Inflammatory macrophage treated with lipopolysaccharide for 4 hours (primary cell): ENCODE results near the gene KLK13.

ENCODE experiments used
- DNase-seq: peaks from one replicate; pipeline ENCODE4 v3.0.0-alpha.2; 2020

The KLK13 gene

GRCh38 chr19:51064534-51065220 is at the start of gene KLK13:
Gene KLK13 (minus strand): TSS chr19:51065092. CDS start chr19:51065067, 25 bp downstream.
- no peak for DNase-seq

- DNase-seq = peak; percentile 82
These were observed 49.3 kb upstream of the KLK13 start for GRCh38 chr19:51114087-51114729.

- DNase-seq = no peak
These were observed 46.7 kb upstream of the KLK13 start for GRCh38 chr19:51111606-51112005.

GRCh38 chr19:51110666-51110971 is 45.7 kb upstream of the KLK13 start:
- DNase-seq = no peak

GRCh38 chr19:51108805-51109146 is 43.9 kb upstream of the KLK13 start:
- no peak for DNase-seq

- peak; percentile 100 for DNase-seq
These were observed 43.3 kb upstream of the KLK13 start, which contains the start of gene CTU1 for GRCh38 chr19:51108066-51108804. Gene CTU1 (minus strand): TSS chr19:51108409. CDS start chr19:51104569, 3,840 bp downstream.

GRCh38 chr19:51107406-51108065 is 42.6 kb upstream of the KLK13 start:
- DNase-seq = no peak

GRCh38 chr19:51103926-51104341 is 39.0 kb upstream of the KLK13 start:
- DNase-seq = no peak

GRCh38 chr19:51102991-51103390 is 38.1 kb upstream of the KLK13 start:
- DNase-seq = no peak

- DNase-seq = no peak
These were observed 36.4 kb upstream of the KLK13 start for GRCh38 chr19:51101171-51101865.

- DNase-seq = no peak
These were observed 35.7 kb upstream of the KLK13 start for GRCh38 chr19:51100601-51101000.

- no peak for DNase-seq
These were observed 34.1 kb upstream of the KLK13 start for GRCh38 chr19:51099047-51099382.

- peak; percentile 60 for DNase-seq
These were observed 33.6 kb upstream of the KLK13 start for GRCh38 chr19:51098365-51099046.

GRCh38 chr19:51097796-51098195 is 32.9 kb upstream of the KLK13 start:
- no peak for DNase-seq

GRCh38 chr19:51097166-51097738 is 32.4 kb upstream of the KLK13 start:
- DNase-seq = peak; percentile 40

GRCh38 chr19:51096473-51097165 is 31.7 kb upstream of the KLK13 start:
- DNase-seq = peak; percentile 10

GRCh38 chr19:51094696-51095279 is 29.9 kb upstream of the KLK13 start:
- peak; percentile 10 for DNase-seq

- no peak for DNase-seq
These were observed 28.8 kb upstream of the KLK13 start for GRCh38 chr19:51093510-51094345.

- no peak for DNase-seq
These were observed 28.2 kb upstream of the KLK13 start for GRCh38 chr19:51093101-51093500.
